ENCODE results near the gene METTL2A.
A peak's percentile ranks its signal among the peaks of the same experiment; 100 is the strongest.
"Not testable (repeated sequence)": the region's sequence is repeated elsewhere in the genome, so short reads cannot be mapped to it uniquely, and the experiment has no call there.

METTL2A gene, protein sequence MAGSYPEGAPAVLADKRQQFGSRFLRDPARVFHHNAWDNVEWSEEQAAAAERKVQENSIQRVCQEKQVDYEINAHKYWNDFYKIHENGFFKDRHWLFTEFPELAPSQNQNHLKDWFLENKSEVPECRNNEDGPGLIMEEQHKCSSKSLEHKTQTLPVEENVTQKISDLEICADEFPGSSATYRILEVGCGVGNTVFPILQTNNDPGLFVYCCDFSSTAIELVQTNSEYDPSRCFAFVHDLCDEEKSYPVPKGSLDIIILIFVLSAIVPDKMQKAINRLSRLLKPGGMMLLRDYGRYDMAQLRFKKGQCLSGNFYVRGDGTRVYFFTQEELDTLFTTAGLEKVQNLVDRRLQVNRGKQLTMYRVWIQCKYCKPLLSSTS

DNA sequence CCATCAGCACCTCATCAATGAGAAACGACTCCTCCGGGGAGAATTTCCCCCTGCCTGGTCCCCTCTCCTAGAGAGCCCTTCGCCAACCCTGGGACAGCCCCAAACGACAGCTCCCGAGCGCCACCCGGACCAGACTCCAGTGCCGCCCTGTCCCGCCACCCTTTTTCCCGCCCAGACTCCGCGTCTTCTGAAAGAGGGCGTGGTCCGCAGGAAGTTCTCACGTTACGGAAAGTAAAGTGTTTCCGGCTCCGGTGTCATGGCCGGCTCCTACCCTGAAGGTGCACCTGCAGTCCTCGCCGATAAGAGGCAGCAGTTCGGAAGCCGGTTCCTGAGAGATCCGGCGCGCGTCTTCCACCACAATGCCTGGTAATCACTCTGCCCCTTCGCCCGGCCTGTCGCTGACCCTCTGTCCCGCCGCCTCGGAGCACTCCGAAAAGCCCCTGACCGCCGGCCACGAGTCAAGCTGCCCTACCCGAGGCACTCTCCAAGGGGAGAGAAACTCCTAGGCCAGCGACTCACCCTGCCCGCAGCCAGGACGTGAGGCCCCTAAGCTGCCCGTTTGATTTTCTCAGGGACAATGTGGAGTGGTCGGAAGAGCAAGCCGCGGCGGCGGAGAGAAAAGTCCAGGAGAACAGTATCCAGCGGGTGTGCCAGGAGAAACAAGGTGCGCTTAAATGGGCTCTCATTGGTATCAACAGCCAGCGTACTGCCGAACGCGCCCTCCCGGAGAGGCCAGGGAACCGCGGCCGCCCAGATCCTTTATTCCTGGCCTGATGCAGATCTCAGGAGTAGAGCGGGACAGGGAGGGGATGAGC, at the start of gene METTL2A:
METTL2A (plus strand) TSS at position 251 of the 815 bp plus-strand sequence; CDS start at position 257, 6 bp downstream.
- not testable (repeated sequence) for H3K36me3 Mint-ChIP-seq (ENCODE audit: low read depth); H3K9me3 Mint-ChIP-seq; H3K27me3 Mint-ChIP-seq (ENCODE audit: low read depth)
- H3K27ac Mint-ChIP-seq: peak within 1 kb of the TSS; percentile 89
- peaks cover 19% of the 10 kb centered on the region for H3K4me1 Mint-ChIP-seq (ENCODE audit: low read depth)
- peak within 1 kb of the TSS; percentile 99 for H3K4me3 Mint-ChIP-seq

DNA sequence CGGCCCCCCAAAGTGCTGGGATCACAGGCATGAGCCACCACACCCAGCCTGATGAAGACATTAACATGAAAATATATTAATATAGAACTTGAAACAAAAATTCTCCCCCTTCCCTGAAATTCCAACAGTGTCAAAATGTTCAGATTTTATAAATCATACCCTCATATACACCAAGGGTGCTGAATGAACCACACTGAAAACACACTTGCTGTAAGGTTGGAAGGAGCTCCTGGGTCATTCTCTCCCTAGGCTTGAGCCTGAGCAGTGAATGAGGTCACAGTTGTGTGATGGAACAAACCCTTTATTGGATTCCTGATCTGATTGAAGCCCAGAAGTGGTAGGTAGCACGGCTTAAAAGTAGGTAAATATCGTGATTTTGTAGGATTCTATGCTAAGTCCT, 43.4 kb upstream of the METTL2A start, which contains the start of gene EFCAB3:
EFCAB3 (plus strand) TSS at position 301 of the 400 bp plus-strand sequence. CDS start 2,427 bp downstream, outside the sequence.
- no peaks in the 10 kb centered on the region for H3K36me3 Mint-ChIP-seq (ENCODE audit: low read depth)
- peaks cover 18% of the 10 kb centered on the region for H3K27me3 Mint-ChIP-seq (ENCODE audit: low read depth)
- H3K4me1 Mint-ChIP-seq (ENCODE audit: low read depth): no peaks in the 10 kb centered on the region
- no peak within 1 kb of the TSS for H3K27ac Mint-ChIP-seq
- no peak within 1 kb of the TSS for H3K4me3 Mint-ChIP-seq
- H3K9me3 Mint-ChIP-seq: no peaks in the 10 kb centered on the region

DNA sequence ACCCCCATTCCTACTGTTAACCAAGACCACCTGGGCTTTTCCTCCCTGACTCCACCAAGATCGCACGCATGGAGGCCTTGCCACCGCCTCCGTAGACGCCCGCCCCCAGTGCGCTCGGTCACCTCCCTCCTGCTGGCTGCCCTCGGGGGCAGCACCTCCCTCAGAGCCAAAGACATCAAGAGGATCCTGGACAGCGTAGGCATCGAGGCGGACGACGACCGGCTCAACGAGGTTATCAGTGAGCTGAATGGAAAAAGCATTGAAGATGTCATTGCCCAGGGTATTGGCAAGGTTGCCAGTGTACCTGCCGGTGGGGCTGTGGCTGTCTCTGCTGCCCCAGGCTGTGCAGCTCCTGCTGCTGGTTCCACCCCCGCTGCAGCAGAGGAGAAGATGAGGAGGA, 42.1 kb upstream of the METTL2A start:
- H3K4me1 Mint-ChIP-seq (ENCODE audit: low read depth): no peaks in the 10 kb centered on the region
- H3K36me3 Mint-ChIP-seq (ENCODE audit: low read depth): no peaks in the 10 kb centered on the region
- no peaks in the 10 kb centered on the region for H3K9me3 Mint-ChIP-seq
- H3K27me3 Mint-ChIP-seq (ENCODE audit: low read depth): peaks cover 10% of the 10 kb centered on the region
- H3K4me3 Mint-ChIP-seq: no peak overlapping the region
- H3K27ac Mint-ChIP-seq: no peak overlapping the region

DNA sequence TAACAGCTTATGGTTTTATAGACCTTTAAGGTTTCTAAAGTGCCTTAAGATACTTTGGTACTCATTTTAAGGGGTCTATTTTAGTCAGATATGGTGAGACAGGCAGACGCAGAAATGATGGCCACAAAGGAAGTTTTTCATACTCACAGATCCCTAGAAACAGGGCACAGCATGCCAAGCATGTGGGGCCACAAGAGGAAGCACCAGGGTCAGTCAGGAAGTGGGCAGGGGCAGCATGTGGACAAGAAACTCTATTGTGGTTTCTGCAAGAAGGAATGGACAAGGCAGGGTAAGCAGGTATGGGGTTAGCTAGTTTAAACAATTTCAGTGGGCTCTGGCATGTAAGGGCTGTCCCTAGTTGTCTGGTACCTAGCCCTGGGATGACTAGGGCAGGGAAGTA, 34.8 kb upstream of the METTL2A start:
- Mint-ChIP-seq H3K4me1 (ENCODE audit: low read depth) (no peaks in the 10 kb centered on the region), H3K36me3 (ENCODE audit: low read depth) (no peaks in the 10 kb centered on the region), H3K27me3 (ENCODE audit: low read depth) (peaks cover 8% of the 10 kb centered on the region), H3K4me3 (no peak overlapping the region), H3K9me3 (no peaks in the 10 kb centered on the region), H3K27ac (no peak overlapping the region)

DNA sequence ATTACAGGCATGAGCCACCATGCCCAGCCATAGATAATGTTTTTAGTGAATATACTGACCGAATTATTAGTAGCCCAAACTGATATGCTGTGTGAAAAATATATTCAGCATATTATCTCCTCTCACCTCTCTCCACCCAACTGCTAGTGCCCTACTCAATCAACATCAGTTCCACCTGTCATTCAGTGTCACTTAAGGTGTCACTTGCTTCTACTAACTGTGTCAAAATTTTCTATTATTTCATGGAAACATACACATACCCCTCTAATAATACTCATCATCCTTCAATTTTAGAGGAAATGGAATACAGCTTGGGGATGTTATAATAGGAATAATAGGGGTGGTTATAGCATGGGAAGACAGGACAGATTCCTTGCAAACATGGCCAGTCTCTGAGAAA, 30.8 kb upstream of the METTL2A start:
- H3K9me3 Mint-ChIP-seq: no peaks in the 10 kb centered on the region
- no peak overlapping the region for H3K27ac Mint-ChIP-seq
- peaks cover 6% of the 10 kb centered on the region for H3K27me3 Mint-ChIP-seq (ENCODE audit: low read depth)
- no peaks in the 10 kb centered on the region for H3K4me1 Mint-ChIP-seq (ENCODE audit: low read depth)
- H3K36me3 Mint-ChIP-seq (ENCODE audit: low read depth): no peaks in the 10 kb centered on the region
- H3K4me3 Mint-ChIP-seq: no peak overlapping the region

DNA sequence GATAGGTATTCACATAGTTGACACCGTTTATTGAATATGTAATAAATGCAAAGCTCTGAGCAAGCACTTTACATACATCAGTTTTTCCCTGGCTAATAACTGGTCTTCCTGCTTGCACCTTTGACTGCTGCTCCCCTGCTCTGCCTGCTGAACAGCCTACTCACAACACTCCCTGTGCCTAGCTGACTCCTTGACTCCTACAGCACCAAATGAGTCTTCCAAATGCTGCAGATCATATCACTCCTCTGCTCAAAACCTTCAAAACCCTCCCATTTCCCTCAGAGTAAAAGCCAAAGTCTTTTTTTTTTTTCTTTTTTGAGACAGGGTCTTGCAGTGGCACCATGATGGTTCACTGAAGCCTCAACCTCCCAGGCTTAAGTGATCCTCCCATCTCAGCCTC, 24.8 kb upstream of the METTL2A start:
- H3K36me3 Mint-ChIP-seq (ENCODE audit: low read depth): no peaks in the 10 kb centered on the region
- peaks cover 13% of the 10 kb centered on the region for H3K27me3 Mint-ChIP-seq (ENCODE audit: low read depth)
- H3K4me3 Mint-ChIP-seq: no peak overlapping the region

DNA sequence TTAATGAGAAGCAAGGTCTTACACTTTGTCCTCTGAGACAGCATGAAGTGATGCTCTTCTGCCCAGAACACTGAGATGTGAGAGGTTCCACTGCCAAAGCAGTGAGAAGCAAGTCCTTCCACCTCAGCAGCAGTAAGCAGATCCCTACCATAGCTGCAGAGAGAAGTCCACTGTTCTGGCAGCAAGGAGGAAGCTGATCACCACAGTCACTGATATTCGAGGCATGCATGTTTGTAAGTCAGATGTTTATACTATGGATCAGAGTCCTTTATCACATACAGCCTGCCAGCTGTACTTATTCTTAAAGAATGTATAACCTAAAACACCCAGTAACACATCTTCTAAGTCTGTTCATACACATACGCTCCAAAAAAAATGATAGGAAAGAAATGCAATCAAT, 18.2 kb upstream of the METTL2A start:
- Mint-ChIP-seq H3K27me3 (ENCODE audit: low read depth) (peaks cover 15% of the 10 kb centered on the region), H3K36me3 (ENCODE audit: low read depth) (no peaks in the 10 kb centered on the region), H3K4me1 (ENCODE audit: low read depth) (no peaks in the 10 kb centered on the region), H3K27ac (no peak overlapping the region), H3K9me3 (no peaks in the 10 kb centered on the region), H3K4me3 (no peak overlapping the region)

More for the DNA sequence above, 24.8 kb upstream of the METTL2A start:
- Mint-ChIP-seq H3K4me1 (ENCODE audit: low read depth) (no peaks in the 10 kb centered on the region), H3K9me3 (no peaks in the 10 kb centered on the region), H3K27ac (no peak overlapping the region)

DNA sequence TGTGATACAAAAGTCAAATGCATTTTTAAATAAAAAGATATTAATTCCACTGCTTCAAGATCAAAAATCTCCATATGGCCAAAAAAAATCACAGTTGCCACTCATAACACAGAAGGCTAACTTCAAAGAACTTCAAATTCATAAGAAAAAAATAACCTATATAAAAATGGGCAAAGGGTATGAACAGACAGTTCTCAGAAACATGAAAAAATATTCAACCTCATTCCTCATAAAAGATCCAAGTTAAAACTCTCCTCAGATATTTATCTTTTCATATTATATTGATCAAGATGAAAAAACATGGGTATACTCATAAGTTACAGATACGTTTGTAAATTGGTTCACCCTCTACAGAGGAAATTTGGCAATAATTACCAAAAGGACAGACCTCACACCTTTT, 10.6 kb upstream of the METTL2A start:
- H3K27ac Mint-ChIP-seq; H3K4me3 Mint-ChIP-seq; H3K9me3 Mint-ChIP-seq; H3K4me1 Mint-ChIP-seq (ENCODE audit: low read depth); H3K36me3 Mint-ChIP-seq (ENCODE audit: low read depth): not testable (repeated sequence)
- peaks cover 25% of the 10 kb centered on the region for H3K27me3 Mint-ChIP-seq (ENCODE audit: low read depth)

DNA sequence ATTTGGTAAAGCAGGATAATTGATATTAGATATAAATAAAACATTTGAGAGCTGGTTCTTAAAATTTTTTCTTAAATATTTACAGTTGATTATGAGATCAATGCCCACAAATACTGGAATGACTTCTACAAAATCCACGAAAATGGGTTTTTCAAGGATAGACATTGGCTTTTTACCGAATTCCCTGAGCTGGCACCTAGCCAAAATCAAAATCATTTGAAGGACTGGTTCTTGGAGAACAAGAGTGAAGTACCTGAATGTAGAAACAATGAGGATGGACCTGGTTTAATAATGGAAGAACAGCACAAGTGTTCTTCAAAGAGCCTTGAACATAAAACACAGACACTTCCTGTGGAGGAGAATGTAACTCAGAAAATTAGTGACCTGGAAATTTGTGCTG, 2.5 kb downstream of the METTL2A start:
- H3K36me3 Mint-ChIP-seq (ENCODE audit: low read depth); H3K27me3 Mint-ChIP-seq (ENCODE audit: low read depth); H3K27ac Mint-ChIP-seq; H3K4me3 Mint-ChIP-seq; H3K9me3 Mint-ChIP-seq: not testable (repeated sequence)
- H3K4me1 Mint-ChIP-seq (ENCODE audit: low read depth): peaks cover 19% of the 10 kb centered on the region

DNA sequence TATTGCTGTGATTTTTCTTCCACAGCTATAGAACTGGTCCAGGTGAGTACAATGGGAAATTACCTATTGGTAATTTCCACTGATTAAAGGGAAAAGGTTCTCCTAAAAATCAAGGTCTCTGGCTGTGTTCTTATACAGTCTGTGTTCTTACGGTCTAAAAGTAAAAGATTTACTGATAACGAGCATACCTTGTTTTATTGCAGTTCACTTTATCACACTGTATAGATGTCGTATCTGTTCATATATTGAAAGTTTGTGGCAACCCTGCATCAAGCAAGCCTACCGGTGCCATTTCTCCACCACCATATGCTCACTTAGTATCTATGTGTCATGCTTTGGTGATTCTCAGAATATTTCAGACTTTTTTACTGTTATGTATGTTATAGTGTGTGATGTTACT, 11.6 kb downstream of the METTL2A start:
- H3K36me3 Mint-ChIP-seq (ENCODE audit: low read depth); H3K9me3 Mint-ChIP-seq; H3K4me1 Mint-ChIP-seq (ENCODE audit: low read depth); H3K4me3 Mint-ChIP-seq; H3K27me3 Mint-ChIP-seq (ENCODE audit: low read depth); H3K27ac Mint-ChIP-seq: not testable (repeated sequence)

DNA sequence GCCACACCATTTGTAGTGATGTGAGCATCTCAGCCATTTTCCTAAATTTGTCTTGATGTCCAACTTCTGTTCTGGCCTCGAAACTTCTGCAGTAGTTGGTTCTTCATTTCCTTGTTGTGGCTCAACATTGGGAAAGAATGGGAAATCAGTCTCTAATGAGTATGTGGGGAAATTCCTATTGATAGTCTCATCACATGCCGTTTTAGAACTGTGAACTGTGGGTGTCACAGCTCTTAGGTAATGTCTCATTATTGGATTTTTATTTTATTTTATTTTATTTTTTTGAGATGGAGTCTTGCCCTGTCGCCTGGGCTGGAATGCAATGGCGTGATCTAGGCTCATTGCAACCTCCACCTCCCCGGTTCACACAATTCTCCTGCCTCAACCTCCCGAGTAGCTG, 17.5 kb downstream of the METTL2A start:
- H3K4me3 Mint-ChIP-seq; H3K4me1 Mint-ChIP-seq (ENCODE audit: low read depth); H3K9me3 Mint-ChIP-seq; H3K27me3 Mint-ChIP-seq (ENCODE audit: low read depth); H3K27ac Mint-ChIP-seq: not testable (repeated sequence)
- peaks cover 15% of the 10 kb centered on the region for H3K36me3 Mint-ChIP-seq (ENCODE audit: low read depth)

DNA sequence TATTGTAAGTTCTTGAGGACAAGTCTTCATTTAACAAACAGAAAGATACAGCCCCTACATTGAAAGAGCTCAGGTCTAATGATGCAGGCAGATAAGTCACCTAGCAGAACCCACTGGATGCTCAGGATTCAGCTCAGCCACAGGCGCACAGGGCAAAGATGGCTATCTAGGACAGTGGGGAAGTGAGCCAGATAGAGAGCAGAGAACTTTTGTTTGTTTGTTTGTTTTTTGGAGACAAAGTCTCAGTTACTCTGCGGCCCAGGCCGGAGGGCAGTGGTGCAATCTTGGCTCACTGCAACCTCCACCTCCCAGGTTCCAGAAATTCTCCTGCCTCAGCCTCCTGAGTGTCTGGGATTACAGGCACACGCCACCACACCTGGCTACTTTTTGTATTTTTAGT, 20.4 kb downstream of the METTL2A start:
- Mint-ChIP-seq H3K27ac (no peak overlapping the region), H3K9me3 (no peaks in the 10 kb centered on the region), H3K36me3 (ENCODE audit: low read depth) (peaks cover 27% of the 10 kb centered on the region), H3K4me1 (ENCODE audit: low read depth) (peaks cover 2% of the 10 kb centered on the region), H3K27me3 (ENCODE audit: low read depth) (no peaks in the 10 kb centered on the region), H3K4me3 (no peak overlapping the region)

DNA sequence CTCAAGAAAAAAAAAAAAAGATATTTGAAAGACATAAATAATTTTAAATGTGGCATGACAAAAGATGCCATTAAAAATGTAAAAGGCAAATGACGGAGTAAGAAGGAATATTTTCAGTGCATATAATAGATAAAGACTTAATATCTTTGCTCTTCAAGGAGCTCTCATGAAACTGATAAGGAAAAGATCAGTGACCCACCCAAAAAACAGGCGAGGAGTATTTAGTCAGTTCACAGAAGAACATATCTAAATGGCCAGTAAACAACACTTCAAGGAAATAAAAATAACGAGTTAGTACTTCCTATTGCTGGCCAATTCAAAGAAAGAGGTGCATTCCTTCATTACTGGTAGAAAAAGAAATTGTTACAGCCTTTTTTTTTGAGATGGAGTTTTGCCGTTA, 22.1 kb downstream of the METTL2A start:
- not testable (repeated sequence) for H3K9me3 Mint-ChIP-seq; H3K27me3 Mint-ChIP-seq (ENCODE audit: low read depth); H3K4me1 Mint-ChIP-seq (ENCODE audit: low read depth); H3K27ac Mint-ChIP-seq; H3K4me3 Mint-ChIP-seq
- peaks cover 25% of the 10 kb centered on the region for H3K36me3 Mint-ChIP-seq (ENCODE audit: low read depth)

DNA sequence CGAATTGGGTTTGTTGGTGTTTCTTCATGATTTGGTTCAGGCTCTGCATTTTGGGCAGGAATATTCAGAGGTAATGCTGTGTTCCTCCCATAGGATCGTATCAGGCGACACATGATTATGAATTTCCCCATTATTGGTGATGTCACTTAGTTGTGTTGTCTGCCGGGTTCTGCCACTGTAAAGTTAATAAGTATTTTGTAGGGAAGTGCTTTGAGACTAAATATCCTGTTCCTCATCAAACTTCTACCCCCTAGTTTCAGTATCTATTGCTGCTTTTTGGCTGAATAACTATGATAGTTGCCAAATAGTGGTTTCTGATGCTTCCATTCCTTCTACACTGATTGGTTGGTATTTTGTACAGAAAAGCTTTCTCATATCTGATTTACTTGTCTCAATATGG, 28.5 kb downstream of the METTL2A start:
- H3K9me3 Mint-ChIP-seq; H3K27ac Mint-ChIP-seq; H3K4me1 Mint-ChIP-seq (ENCODE audit: low read depth); H3K4me3 Mint-ChIP-seq; H3K27me3 Mint-ChIP-seq (ENCODE audit: low read depth): not testable (repeated sequence)
- H3K36me3 Mint-ChIP-seq (ENCODE audit: low read depth): peaks cover 15% of the 10 kb centered on the region

DNA sequence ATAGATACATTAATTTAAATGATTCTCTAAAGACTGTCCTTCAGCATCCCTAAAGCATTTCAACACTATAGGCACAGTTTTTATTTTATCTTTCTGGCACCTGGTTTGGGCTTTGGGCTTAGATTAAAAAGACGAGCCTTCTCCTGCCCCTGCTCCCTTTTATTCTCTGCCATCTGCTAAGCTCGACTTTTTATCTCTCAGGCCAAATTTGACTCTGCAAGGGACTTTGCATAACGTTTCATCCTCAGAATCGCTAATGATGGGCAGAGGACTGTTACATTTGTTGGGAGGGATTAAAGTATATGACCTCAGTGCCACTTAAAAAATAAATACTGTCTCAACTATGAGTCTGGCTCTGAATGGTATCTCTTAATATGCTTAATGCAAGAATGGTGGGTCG, 29.3 kb downstream of the METTL2A start:
- H3K27ac Mint-ChIP-seq; H3K4me1 Mint-ChIP-seq (ENCODE audit: low read depth); H3K36me3 Mint-ChIP-seq (ENCODE audit: low read depth); H3K27me3 Mint-ChIP-seq (ENCODE audit: low read depth); H3K9me3 Mint-ChIP-seq; H3K4me3 Mint-ChIP-seq: not testable (repeated sequence)
